ENCODE data around the gene DOLPP1.
"Not testable (repeated sequence)": the region's sequence is repeated elsewhere in the genome, so short reads cannot be mapped to it uniquely, and the experiment has no call there.

Gene DOLPP1

GRCh38 chr9:129080601-129081387 lies at the start of gene DOLPP1:
DOLPP1 (plus strand) TSS chr9:129081111; CDS start chr9:129081132, 21 bp downstream.
- H3K27me3 Mint-ChIP-seq = no peaks in the 10 kb centered on the region
- peak; percentile 98 for ATAC-seq
- peak; percentile 99 to 100 for DNase-seq
- peak within 1 kb of the TSS; percentile 95 for H3K4me3 Mint-ChIP-seq
- peak within 1 kb of the TSS; percentile 82 to 94 for H3K27ac Mint-ChIP-seq
- H3K4me1 Mint-ChIP-seq = peaks cover 43% of the 10 kb centered on the region
- H3K9me3 Mint-ChIP-seq = no peaks in the 10 kb centered on the region

- Mint-ChIP-seq H3K9me3 (no peaks in the 10 kb centered on the region), H3K27me3 (no peaks in the 10 kb centered on the region), H3K4me3 (no peak overlapping the region), H3K4me1 (peaks cover 25% of the 10 kb centered on the region), H3K27ac (no peak overlapping the region)
- DNase-seq (no peak), ATAC-seq (no peak)
These were observed 49.4 kb upstream of the DOLPP1 start for GRCh38 chr9:129031514-129031913.

- Mint-ChIP-seq H3K4me3 (no peak overlapping the region), H3K4me1 (peaks cover 25% of the 10 kb centered on the region), H3K9me3 (no peaks in the 10 kb centered on the region), H3K27me3 (no peaks in the 10 kb centered on the region), H3K27ac (no peak overlapping the region)
- DNase-seq (no peak), ATAC-seq (no peak)
These were observed 48.3 kb upstream of the DOLPP1 start for GRCh38 chr9:129032541-129033159.

GRCh38 chr9:129033216-129033615 lies 47.7 kb upstream of the DOLPP1 start:
- Mint-ChIP-seq H3K4me1 (peaks cover 30% of the 10 kb centered on the region), H3K9me3 (no peaks in the 10 kb centered on the region), H3K4me3 (no peak overlapping the region), H3K27me3 (no peaks in the 10 kb centered on the region), H3K27ac (no peak overlapping the region)
- no peak for ATAC-seq
- DNase-seq = no peak

GRCh38 chr9:129035838-129036237 lies 45.1 kb upstream of the DOLPP1 start:
- Mint-ChIP-seq H3K27ac (peak overlapping the region; percentile 89 to 90), H3K4me3 (peak overlapping the region; percentile 86 to 92), H3K4me1 (peaks cover 37% of the 10 kb centered on the region)
- DNase-seq = peak in 1 of 2 donors; percentile 29
- H3K27me3 Mint-ChIP-seq, H3K9me3 Mint-ChIP-seq: not testable (repeated sequence)
- ATAC-seq = peak; percentile 27

GRCh38 chr9:129036241-129036922 lies 44.5 kb upstream of the DOLPP1 start, which contains the start of gene MIGA2:
MIGA2 (plus strand) TSS chr9:129036626; CDS start chr9:129040595, 3,969 bp downstream.
- no peaks in the 10 kb centered on the region for H3K27me3 Mint-ChIP-seq
- peak; percentile 93 to 97 for DNase-seq
- peaks cover 37% of the 10 kb centered on the region for H3K4me1 Mint-ChIP-seq
- H3K9me3 Mint-ChIP-seq = no peaks in the 10 kb centered on the region
- H3K27ac Mint-ChIP-seq = peak within 1 kb of the TSS; percentile 90 to 93
- ATAC-seq = peak; percentile 98
- H3K4me3 Mint-ChIP-seq = peak within 1 kb of the TSS; percentile 86 to 92

GRCh38 chr9:129036923-129037766 lies 43.8 kb upstream of the DOLPP1 start:
- H3K27me3 Mint-ChIP-seq = no peaks in the 10 kb centered on the region
- DNase-seq (no peak), ATAC-seq (no peak)
- H3K9me3 Mint-ChIP-seq = no peaks in the 10 kb centered on the region
- H3K4me1 Mint-ChIP-seq = peaks cover 37% of the 10 kb centered on the region
- peak overlapping the region; percentile 86 to 92 for H3K4me3 Mint-ChIP-seq
- peak overlapping the region; percentile 90 to 93 for H3K27ac Mint-ChIP-seq

- peaks cover 37% of the 10 kb centered on the region for H3K4me1 Mint-ChIP-seq
- H3K27ac Mint-ChIP-seq = peak overlapping the region in 1 of 2 donors; percentile 55
- H3K4me3 Mint-ChIP-seq = peak overlapping the region; percentile 86 to 92
- ATAC-seq (no peak), DNase-seq (no peak)
- H3K9me3 Mint-ChIP-seq = no peaks in the 10 kb centered on the region
- H3K27me3 Mint-ChIP-seq = no peaks in the 10 kb centered on the region
These were observed 43.2 kb upstream of the DOLPP1 start for GRCh38 chr9:129037767-129038098.

- H3K4me1 Mint-ChIP-seq = peaks cover 37% of the 10 kb centered on the region
- H3K27ac Mint-ChIP-seq = peak overlapping the region in 1 of 2 donors; percentile 55
- no peaks in the 10 kb centered on the region for H3K27me3 Mint-ChIP-seq
- H3K4me3 Mint-ChIP-seq = peak overlapping the region; percentile 86 to 92
- ATAC-seq (no peak), DNase-seq (no peak)
- no peaks in the 10 kb centered on the region for H3K9me3 Mint-ChIP-seq
These were observed 42.6 kb upstream of the DOLPP1 start for GRCh38 chr9:129038109-129038852.

GRCh38 chr9:129040113-129040643 lies 40.7 kb upstream of the DOLPP1 start:
- Mint-ChIP-seq H3K4me1 (peaks cover 37% of the 10 kb centered on the region), H3K4me3 (no peak overlapping the region)

GRCh38 chr9:129042016-129042415 lies 38.9 kb upstream of the DOLPP1 start:
- Mint-ChIP-seq H3K27me3 (no peaks in the 10 kb centered on the region), H3K4me3 (no peak overlapping the region), H3K27ac (no peak overlapping the region), H3K4me1 (peaks cover 26% of the 10 kb centered on the region), H3K9me3 (no peaks in the 10 kb centered on the region)
- ATAC-seq (no peak), DNase-seq (no peak)

More at GRCh38 chr9:129040113-129040643, 40.7 kb upstream of the DOLPP1 start:
- DNase-seq (no peak), ATAC-seq (no peak)
- no peaks in the 10 kb centered on the region for H3K27me3 Mint-ChIP-seq
- H3K9me3 Mint-ChIP-seq = no peaks in the 10 kb centered on the region
- no peak overlapping the region for H3K27ac Mint-ChIP-seq

GRCh38 chr9:129052592-129052991 lies 28.3 kb upstream of the DOLPP1 start:
- no peaks in the 10 kb centered on the region for H3K27me3 Mint-ChIP-seq
- no peak overlapping the region for H3K27ac Mint-ChIP-seq
- peaks cover 4% of the 10 kb centered on the region for H3K4me1 Mint-ChIP-seq
- no peaks in the 10 kb centered on the region for H3K9me3 Mint-ChIP-seq
- no peak for ATAC-seq
- H3K4me3 Mint-ChIP-seq = no peak overlapping the region
- DNase-seq = no peak

- Mint-ChIP-seq H3K27me3 (no peaks in the 10 kb centered on the region), H3K4me1 (peaks cover 4% of the 10 kb centered on the region), H3K27ac (no peak overlapping the region), H3K9me3 (no peaks in the 10 kb centered on the region), H3K4me3 (no peak overlapping the region)
- DNase-seq (no peak), ATAC-seq (no peak)
These were observed 27.9 kb upstream of the DOLPP1 start for GRCh38 chr9:129053020-129053419.

- ATAC-seq = no peak
- no peak overlapping the region for H3K4me3 Mint-ChIP-seq
- no peaks in the 10 kb centered on the region for H3K27me3 Mint-ChIP-seq
- no peak for DNase-seq
- H3K9me3 Mint-ChIP-seq = no peaks in the 10 kb centered on the region
- no peak overlapping the region for H3K27ac Mint-ChIP-seq
- H3K4me1 Mint-ChIP-seq = no peaks in the 10 kb centered on the region
These were observed 26.6 kb upstream of the DOLPP1 start for GRCh38 chr9:129054163-129054851.
